SK-N-MC (cell line): Measurements from ENCODE around the gene ATL1.

ENCODE experiments used
- EZH2 ChIP-seq: fragments of 200-600 bp; sonication (generic); IDR thresholded peaks from one replicate; pipeline ENCODE4 v1.6.1; 2017; ENCODE audit warnings: antibody characterized with exemption
- FOXP2 ChIP-seq: optimal IDR thresholded peaks from 2 replicates; pipeline ENCODE3; 2011; ENCODE audit warnings: mild to moderate bottlenecking, moderate library complexity; ENCODE audit not compliant: insufficient read depth; ENCODE audit errors: extremely low read length, control extremely low read depth

GRCh38 chr14:50659327-50659974 lies 99.5 kb downstream of the ATL1 start:
- TF ChIP-seq EZH2 (no peak), FOXP2 (no peak)
